H7 (cell line): ENCODE data around the gene DNAJC6. TPM values are rescaled to one million over a fixed set of nuclear protein-coding genes. Genes with fewer than 3 reads are reported as not detected.
A peak's percentile ranks its signal among the peaks of the same experiment; 100 is the strongest.
"Not testable (repeated sequence)": the region's sequence is repeated elsewhere in the genome, so short reads cannot be mapped to it uniquely, and the experiment has no call there.

ENCODE experiments used
- DNase-seq: peaks from one replicate; pipeline ENCODE4 v3.0.0; 2012
- H3K27me3 ChIP-seq: 2 replicates; pipeline ENCODE4 v1.6.0; 2011; ENCODE audit warnings: mild to moderate bottlenecking, low read length; ENCODE audit not compliant: control insufficient read depth, insufficient read depth
- H3K36me3 ChIP-seq: replicated peaks from 2 replicates; pipeline ENCODE4 v1.5.1; 2011; ENCODE audit warnings: low read length; ENCODE audit not compliant: control insufficient read depth, insufficient read depth
- H3K4me3 ChIP-seq: 2 replicates; pipeline ENCODE4 v1.5.1; 2011; ENCODE audit warnings: low read depth, mild to moderate bottlenecking, control low read depth, low read length, moderate library complexity; ENCODE audit not compliant: insufficient read depth
- total RNA-seq: library from RNA; depleted of rRNA; stranded (reverse); fragments of >200 nt; shearing (Covaris generic); gene quantifications from 2 replicates; pipeline ENCODE4 v1.2.3, GENCODE V29; 2014

DNAJC6 gene
- total RNA-seq, 1 experiment from 2014 or later = 7.3 TPM

- no peak overlapping the region for H3K4me3 ChIP-seq
- no peaks in the 10 kb centered on the region for H3K27me3 ChIP-seq
- H3K36me3 ChIP-seq = no peaks in the 10 kb centered on the region
- DNase-seq = no peak
Observed at GRCh38 chr1:65434760-65435159, 125.4 kb downstream of the DNAJC6 start.

DNA sequence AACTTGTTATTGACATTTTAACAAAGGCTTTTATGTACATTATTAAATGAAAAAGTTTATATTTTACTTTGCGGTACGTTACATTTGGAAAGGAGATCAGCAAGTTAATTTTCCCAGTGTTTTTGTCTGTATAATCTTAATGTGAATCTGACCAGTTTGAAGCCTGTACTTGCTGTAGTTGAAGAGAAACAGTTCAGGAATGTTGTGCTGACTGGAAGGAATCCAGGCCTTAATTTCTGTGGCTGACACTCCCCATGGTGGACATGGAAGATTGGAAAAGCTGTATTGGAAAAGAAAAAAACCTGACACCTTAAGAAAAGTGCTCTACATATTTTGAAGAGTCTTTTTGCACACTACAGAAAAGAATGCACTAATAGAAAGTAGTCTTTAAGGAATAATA lies 126.6 kb downstream of the DNAJC6 start:
- Histone ChIP-seq H3K36me3 (no peaks in the 10 kb centered on the region), H3K4me3 (no peak overlapping the region), H3K27me3 (no peaks in the 10 kb centered on the region)
- DNase-seq = no peak

- Histone ChIP-seq H3K36me3 (no peaks in the 10 kb centered on the region), H3K4me3 (no peak overlapping the region), H3K27me3 (no peaks in the 10 kb centered on the region)
- no peak for DNase-seq
Observed at GRCh38 chr1:65437616-65438015, 128.3 kb downstream of the DNAJC6 start.

GRCh38 chr1:65440322-65440900 lies 131.1 kb downstream of the DNAJC6 start:
- H3K36me3 ChIP-seq = no peaks in the 10 kb centered on the region
- no peak overlapping the region for H3K4me3 ChIP-seq
- H3K27me3 ChIP-seq = no peaks in the 10 kb centered on the region
- DNase-seq = no peak

DNA sequence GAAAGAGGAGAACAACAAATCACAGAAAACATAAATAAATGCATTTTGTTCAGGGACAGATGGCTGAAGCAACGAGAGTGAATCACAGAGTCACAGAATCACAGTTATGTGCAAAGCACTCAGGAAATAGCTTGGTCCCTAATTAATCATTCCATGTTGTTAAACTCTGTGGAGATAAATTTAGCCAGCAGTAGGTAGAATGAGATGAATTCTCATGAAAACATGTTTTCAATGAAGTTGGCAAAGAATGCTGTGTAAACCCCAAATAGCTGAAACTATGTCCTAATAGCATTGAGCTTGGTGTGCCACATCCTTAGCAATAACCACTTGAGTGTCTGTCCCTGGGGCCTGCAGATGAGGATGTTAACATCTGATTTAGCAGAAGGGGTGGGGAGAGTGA lies 131.6 kb downstream of the DNAJC6 start:
- no peaks in the 10 kb centered on the region for H3K36me3 ChIP-seq

GRCh38 chr1:65441464-65441863 lies 132.1 kb downstream of the DNAJC6 start:
- Histone ChIP-seq H3K27me3 (no peaks in the 10 kb centered on the region), H3K36me3 (no peaks in the 10 kb centered on the region), H3K4me3 (no peak overlapping the region)
- no peak for DNase-seq

More for the DNA sequence above, 131.6 kb downstream of the DNAJC6 start:
- no peak overlapping the region for H3K4me3 ChIP-seq
- DNase-seq = no peak
- no peaks in the 10 kb centered on the region for H3K27me3 ChIP-seq

DNA sequence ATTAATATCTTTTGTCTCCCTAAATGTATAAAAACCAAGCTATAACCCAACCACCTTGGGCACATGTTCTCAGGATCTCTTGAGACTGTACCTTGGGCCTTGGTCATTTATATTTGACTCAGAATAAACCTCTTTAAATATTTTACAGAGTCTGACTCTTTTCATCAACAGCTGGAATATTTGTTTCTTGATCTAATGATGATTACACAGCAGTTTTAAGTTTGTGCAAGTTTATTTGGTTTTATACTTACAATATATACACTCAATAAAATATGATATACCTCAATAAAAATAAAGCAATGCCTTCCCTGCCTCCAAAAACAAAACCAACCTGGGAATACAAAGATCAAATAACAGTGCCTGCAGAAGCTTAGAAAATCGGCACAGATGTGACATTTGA lies 133.1 kb downstream of the DNAJC6 start:
- no peak for DNase-seq
- Histone ChIP-seq H3K36me3 (no peaks in the 10 kb centered on the region), H3K27me3 (no peaks in the 10 kb centered on the region), H3K4me3 (no peak overlapping the region)

DNA sequence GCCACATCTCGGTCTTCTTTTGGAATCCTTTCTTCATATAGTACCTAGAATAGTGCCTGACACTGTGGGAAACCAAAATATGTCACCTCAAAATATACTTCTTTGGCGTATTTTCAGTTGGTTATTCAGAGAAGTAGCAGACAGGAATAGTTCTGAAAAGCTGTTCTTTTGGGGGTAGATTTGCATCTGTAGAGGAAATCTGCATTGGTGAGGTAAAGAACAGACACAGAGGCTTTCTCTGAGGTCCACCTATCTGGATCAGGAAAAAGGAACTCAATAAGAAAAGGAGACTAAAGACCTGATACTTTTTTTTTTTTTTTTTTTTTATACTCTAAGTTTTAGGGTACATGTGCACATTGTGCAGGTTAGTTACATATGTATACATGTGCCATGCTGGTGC lies 134.3 kb downstream of the DNAJC6 start:
- Histone ChIP-seq H3K4me3 (no peak overlapping the region), H3K36me3 (no peaks in the 10 kb centered on the region), H3K27me3 (no peaks in the 10 kb centered on the region)
- DNase-seq = no peak

DNA sequence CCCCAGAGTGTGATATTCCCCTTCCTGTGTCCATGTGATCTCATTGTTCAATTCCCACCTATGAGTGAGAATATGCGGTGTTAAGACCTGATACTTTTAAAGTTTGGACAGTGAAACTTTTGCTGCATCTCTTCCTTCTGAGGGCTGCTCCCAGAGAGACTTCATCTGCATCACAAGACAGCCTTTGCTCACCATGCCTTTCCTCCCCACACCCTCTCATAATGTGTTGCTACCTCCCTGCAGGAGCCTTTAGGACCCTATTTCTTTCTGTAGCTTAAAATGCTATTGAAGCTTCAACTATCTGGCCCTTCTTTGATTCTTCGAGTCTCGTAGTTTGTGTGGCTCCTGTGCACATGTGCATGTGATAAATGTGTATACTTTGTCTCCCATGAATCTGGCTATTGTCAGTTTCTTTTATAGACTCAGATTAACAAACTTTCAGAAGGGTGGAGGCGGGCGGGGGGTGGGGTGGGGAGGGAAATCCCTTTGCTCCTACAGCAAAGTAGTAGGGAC lies 134.8 kb downstream of the DNAJC6 start:
- Histone ChIP-seq H3K27me3 (no peaks in the 10 kb centered on the region), H3K36me3 (no peaks in the 10 kb centered on the region), H3K4me3 (no peak overlapping the region)
- peak; percentile 51 for DNase-seq

DNA sequence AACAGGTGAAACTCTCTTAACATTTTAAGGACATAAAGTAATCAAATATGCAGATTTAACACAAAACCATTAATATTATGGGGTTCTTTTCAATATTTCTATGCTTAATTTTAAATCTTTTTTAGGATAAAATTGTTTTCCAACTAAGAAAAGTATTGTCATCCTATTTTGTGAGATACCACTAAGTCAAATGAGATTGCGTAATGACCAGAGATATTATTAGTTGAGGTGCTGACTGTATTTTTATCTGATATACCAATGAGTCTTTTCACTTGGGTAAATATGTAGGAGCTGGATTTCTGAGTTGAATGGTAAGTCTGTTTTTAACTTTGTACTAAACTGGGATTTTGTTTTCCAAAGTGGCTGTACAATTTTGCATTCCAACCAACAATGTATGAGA lies 136.5 kb downstream of the DNAJC6 start:
- Histone ChIP-seq H3K4me3 (no peak overlapping the region), H3K36me3 (no peaks in the 10 kb centered on the region), H3K27me3 (no peaks in the 10 kb centered on the region)
- DNase-seq = no peak

GRCh38 chr1:65449214-65449823 lies 140.0 kb downstream of the DNAJC6 start:
- H3K4me3 ChIP-seq = no peak overlapping the region
- H3K27me3 ChIP-seq = no peaks in the 10 kb centered on the region
- no peaks in the 10 kb centered on the region for H3K36me3 ChIP-seq
- peak; percentile 43 for DNase-seq

DNA sequence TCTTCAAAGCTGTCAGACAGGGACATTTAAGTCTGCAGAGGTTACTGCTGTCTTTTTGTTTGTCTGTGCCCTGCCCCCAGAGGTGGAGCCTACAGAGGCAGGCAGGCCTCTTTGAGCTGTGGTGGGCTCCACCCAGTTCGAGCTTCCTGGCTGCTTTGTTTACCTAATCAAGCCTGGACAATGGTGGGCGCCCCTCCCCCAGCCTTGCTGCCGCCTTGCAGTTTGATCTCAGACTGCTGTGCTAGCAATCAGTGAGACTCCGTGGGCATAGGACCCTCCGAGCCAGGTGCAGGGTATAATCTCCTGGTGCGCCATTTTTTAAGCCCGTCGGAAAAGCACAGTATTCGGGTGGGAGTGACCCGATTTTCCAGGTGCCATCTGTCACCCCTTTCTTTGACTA lies 146.3 kb downstream of the DNAJC6 start:
- not testable (repeated sequence) for H3K36me3 ChIP-seq, H3K27me3 ChIP-seq, H3K4me3 ChIP-seq, DNase-seq

DNA sequence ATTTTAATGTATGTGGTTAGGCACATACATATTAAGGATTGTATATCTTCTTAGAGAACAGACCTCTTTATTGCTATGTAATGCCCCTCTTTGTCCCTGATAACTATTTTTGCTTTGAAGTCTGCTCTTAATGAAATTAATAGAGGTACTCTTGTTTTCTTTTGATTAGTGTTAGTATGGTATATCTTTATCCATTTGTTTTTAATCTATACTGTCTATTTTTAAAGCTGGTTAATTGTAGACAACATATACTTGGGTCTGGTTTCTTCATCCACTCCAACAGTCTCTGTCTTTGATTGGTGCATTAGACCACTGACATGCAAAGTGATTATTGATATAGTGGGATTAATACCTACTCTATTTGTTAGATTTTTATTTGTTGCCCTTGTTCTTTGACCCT lies 147.1 kb downstream of the DNAJC6 start:
- Histone ChIP-seq H3K36me3 (no peaks in the 10 kb centered on the region), H3K27me3 (no peaks in the 10 kb centered on the region), H3K4me3 (no peak overlapping the region)
- DNase-seq = no peak

DNA sequence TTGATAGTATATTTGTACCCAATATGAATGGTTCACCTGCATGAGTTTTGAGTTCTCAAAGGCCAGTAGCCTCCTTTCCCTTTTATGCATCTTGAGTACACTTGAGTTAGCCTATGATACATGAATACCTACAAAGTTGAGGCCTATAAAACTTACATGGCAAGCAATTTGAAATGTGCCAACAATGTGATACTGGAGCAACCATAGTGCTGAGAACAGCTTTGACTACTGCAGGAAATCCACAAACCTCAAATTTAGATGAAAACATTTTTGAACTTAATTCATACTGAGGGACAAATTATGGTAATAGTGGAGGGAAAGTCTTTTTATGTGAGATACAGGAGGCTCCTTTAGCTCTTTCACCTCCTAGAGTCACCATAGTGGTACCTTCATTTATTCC lies 148.5 kb downstream of the DNAJC6 start:
- H3K36me3 ChIP-seq = no peaks in the 10 kb centered on the region

DNA sequence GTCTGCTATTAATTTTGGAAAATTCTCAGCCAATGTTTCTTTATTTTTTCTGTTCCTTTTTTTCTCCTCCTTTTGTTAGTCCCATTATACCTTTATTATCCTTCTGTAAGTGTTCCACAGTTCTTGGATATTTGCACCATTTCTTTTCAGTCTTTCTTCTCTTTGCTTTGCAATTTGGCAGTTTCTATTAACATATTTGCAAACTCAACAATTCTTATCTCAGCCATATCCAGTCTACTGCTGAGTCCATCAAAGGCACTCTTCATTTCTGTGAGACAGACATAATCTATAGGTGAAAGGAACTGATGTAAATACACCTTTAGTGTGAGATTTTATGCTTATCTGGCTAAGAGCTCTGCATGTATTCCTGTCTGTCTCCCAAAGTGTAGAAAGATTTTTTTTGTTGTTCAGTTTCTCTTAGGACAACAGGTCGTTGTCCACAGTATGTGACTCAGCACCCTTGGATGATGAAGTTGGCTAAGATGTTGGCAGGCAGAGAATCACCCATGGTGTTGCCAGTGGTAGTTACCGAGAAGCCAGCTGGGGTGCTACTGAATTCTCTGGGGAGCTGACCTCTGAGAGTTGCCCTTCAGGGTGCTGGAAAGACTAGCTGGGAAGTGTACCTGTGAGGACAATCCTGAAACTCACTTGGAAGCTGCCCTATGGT lies 149.5 kb downstream of the DNAJC6 start:
- DNase-seq = no peak
- Histone ChIP-seq H3K27me3 (no peaks in the 10 kb centered on the region), H3K4me3 (no peak overlapping the region), H3K36me3 (no peaks in the 10 kb centered on the region)

More for the DNA sequence above, 148.5 kb downstream of the DNAJC6 start:
- Histone ChIP-seq H3K4me3 (no peak overlapping the region), H3K27me3 (no peaks in the 10 kb centered on the region)
- DNase-seq = no peak
